WTC11 (cell line): ENCODE measurements around the gene SMARCD3. TPM values are rescaled to one million over a fixed set of nuclear protein-coding genes. Genes with fewer than 3 reads are reported as not detected.

Experiments used
- ATAC-seq: fragments of 200-7000 bp; cut with Tn5 transposase; 2 replicates; pipeline ENCODE4 v1.10.0; 2021; ENCODE audit warnings: mild to moderate bottlenecking, moderate library complexity
- CTCF ChIA-PET: fragments of 300-600 bp; sonication (Branson Sonifier 250); formaldehyde crosslinking; loops from one replicate; lab custom pipeline; 2021; ENCODE audit warnings: antibody characterized with exemption; lab: Charles Lee
- POLR2A ChIA-PET: fragments of 350-600 bp; sonication (Branson Sonifier 250); formaldehyde crosslinking; loops from one replicate; lab custom pipeline; 2021; ENCODE audit warnings: antibody characterized with exemption; lab: Charles Lee
- DNase-seq: peaks from one replicate; pipeline ENCODE4 v3.0.0; 2021; ENCODE audit warnings: low spot score
- H3K27ac Mint-ChIP-seq: 2 replicates; pipeline ENCODE4 v1.8.0; 2021; ENCODE audit warnings: mixed read lengths
- H3K27me3 Mint-ChIP-seq: 2 replicates; pipeline ENCODE4 v1.8.0; 2021; ENCODE audit warnings: low read depth, mild to moderate bottlenecking, moderate library complexity, mixed read lengths
- H3K36me3 Mint-ChIP-seq: 2 replicates; pipeline ENCODE4 v1.8.0; 2021; ENCODE audit warnings: mixed read lengths
- H3K4me1 Mint-ChIP-seq: 2 replicates; pipeline ENCODE4 v1.8.0; 2022; ENCODE audit warnings: mixed read lengths
- H3K4me3 Mint-ChIP-seq: 2 replicates; pipeline ENCODE4 v1.8.0; 2021; ENCODE audit warnings: mild to moderate bottlenecking, moderate library complexity, mixed read lengths
- H3K9me3 Mint-ChIP-seq: 2 replicates; pipeline ENCODE4 v1.8.0; 2021; ENCODE audit warnings: mixed read lengths
- ATF1 ChIP-seq: sonication (generic); formaldehyde crosslinking; IDR thresholded peaks from 2 replicates; pipeline ENCODE4 v1.8.1; 2023; ENCODE audit warnings: mild to moderate bottlenecking, moderate library complexity, missing genetic modification reagents
- CREM ChIP-seq: sonication (generic); formaldehyde crosslinking; IDR thresholded peaks from 2 replicates; pipeline ENCODE4 v1.8.1; 2022; ENCODE audit warnings: mild to moderate bottlenecking, missing genetic modification reagents, moderate library complexity
- GABPB1 ChIP-seq: sonication (generic); formaldehyde crosslinking; IDR thresholded peaks from 2 replicates; pipeline ENCODE4 v1.8.1; 2023; ENCODE audit warnings: mild to moderate bottlenecking, missing genetic modification reagents
- GRHL2 ChIP-seq: fragments of 250-450 bp; sonication (Bioruptor Pico); IDR thresholded peaks from 2 replicates; pipeline ENCODE4 v1.8.0; 2022; ENCODE audit warnings: mild to moderate bottlenecking, moderate library complexity; ENCODE audit not compliant: insufficient replicate concordance, severe bottlenecking
- JAZF1 ChIP-seq: fragments of 250-450 bp; sonication (Bioruptor Pico); IDR thresholded peaks from 2 replicates; pipeline ENCODE4 v1.9.0; 2021; ENCODE audit warnings: moderate library complexity, mild to moderate bottlenecking, inconsistent platforms
- NFATC4 ChIP-seq: fragments of 250-450 bp; sonication (Bioruptor Pico); IDR thresholded peaks from 2 replicates; pipeline ENCODE4 v1.9.0; 2021; ENCODE audit warnings: mild to moderate bottlenecking
- TEAD1 ChIP-seq: sonication (generic); formaldehyde crosslinking; IDR thresholded peaks from 2 replicates; pipeline ENCODE4 v1.8.0; 2022; ENCODE audit warnings: mild to moderate bottlenecking, missing genetic modification reagents
- ZNF423 ChIP-seq: fragments of 250-450 bp; sonication (Bioruptor Pico); IDR thresholded peaks from 2 replicates; pipeline ENCODE4 v2.1.2; 2022; ENCODE audit warnings: mild to moderate bottlenecking, moderate library complexity
- total RNA-seq: library from RNA; stranded (reverse); gene quantifications from 3 replicates; pipeline ENCODE4 v1.2.3, GENCODE V29; 2021
- TF ChIP-seq, protein P1 (sequence below): fragments of 250-450 bp; sonication (Bioruptor Pico); IDR thresholded peaks from 2 replicates; pipeline ENCODE4 v1.9.0; 2021; ENCODE audit warnings: mild to moderate bottlenecking
- TF ChIP-seq, protein P2 (sequence below): fragments of 250-450 bp; sonication (Bioruptor Pico); IDR thresholded peaks from 2 replicates; pipeline ENCODE4 v1.9.0; 2021; ENCODE audit warnings: mild to moderate bottlenecking, borderline replicate concordance
- TF ChIP-seq, protein P3 (sequence below): sonication (generic); formaldehyde crosslinking; IDR thresholded peaks from 2 replicates; pipeline ENCODE4 v1.8.1; 2023; ENCODE audit warnings: mild to moderate bottlenecking, missing genetic modification reagents, moderate library complexity
- TF ChIP-seq, protein P4 (sequence below): sonication (generic); formaldehyde crosslinking; IDR thresholded peaks from 2 replicates; pipeline ENCODE4 v1.8.1; 2022; ENCODE audit warnings: mild to moderate bottlenecking, moderate library complexity, missing genetic modification reagents
- TF ChIP-seq, protein P5 (sequence below): sonication (generic); formaldehyde crosslinking; IDR thresholded peaks from 2 replicates; pipeline ENCODE4 v1.8.1; 2023; ENCODE audit warnings: mild to moderate bottlenecking, moderate library complexity, missing genetic modification reagents
- TF ChIP-seq, protein P6 (sequence below): sonication (generic); formaldehyde crosslinking; IDR thresholded peaks from 2 replicates; pipeline ENCODE4 v1.8.1; 2022; ENCODE audit warnings: low read depth, missing genetic modification reagents, borderline replicate concordance

SMARCD3 gene
- total RNA-seq, 1 experiment from 2014 or later = 5.9 TPM

DNA sequence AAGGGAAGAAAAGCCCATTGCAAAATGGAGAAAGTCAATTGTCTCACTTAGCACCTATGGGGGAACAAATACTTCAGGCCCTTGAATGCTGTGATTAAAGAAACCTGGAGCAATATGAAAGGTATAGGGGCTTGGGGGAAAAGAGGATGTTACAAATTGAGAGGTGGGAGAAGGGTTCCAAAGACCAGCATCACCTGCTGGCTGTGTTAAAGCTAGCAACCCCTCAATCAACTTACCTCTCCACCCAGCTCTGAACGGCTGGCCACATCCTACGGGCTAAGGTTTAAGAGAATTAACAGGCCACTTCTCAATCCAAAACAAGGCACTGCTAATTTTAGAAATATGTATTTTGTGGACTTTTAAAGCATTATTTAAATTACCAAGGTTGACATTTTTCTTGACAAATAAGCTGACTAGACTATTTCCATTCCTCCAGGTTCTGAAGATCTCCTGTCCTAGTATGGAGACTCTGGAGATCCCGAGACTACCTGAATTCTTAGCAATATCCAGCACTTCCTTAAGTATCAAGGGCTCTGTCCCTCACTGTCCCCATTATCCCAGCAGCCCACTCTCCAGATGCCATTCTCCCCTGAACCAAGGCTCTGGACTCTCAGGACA lies 37.2 kb downstream of the SMARCD3 start (continued):
- TF ChIP-seq, protein P1, sequence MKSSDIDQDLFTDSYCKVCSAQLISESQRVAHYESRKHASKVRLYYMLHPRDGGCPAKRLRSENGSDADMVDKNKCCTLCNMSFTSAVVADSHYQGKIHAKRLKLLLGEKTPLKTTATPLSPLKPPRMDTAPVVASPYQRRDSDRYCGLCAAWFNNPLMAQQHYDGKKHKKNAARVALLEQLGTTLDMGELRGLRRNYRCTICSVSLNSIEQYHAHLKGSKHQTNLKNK (CRISPR knock-in tag) = no peak
- TF ChIP-seq, protein P2, sequence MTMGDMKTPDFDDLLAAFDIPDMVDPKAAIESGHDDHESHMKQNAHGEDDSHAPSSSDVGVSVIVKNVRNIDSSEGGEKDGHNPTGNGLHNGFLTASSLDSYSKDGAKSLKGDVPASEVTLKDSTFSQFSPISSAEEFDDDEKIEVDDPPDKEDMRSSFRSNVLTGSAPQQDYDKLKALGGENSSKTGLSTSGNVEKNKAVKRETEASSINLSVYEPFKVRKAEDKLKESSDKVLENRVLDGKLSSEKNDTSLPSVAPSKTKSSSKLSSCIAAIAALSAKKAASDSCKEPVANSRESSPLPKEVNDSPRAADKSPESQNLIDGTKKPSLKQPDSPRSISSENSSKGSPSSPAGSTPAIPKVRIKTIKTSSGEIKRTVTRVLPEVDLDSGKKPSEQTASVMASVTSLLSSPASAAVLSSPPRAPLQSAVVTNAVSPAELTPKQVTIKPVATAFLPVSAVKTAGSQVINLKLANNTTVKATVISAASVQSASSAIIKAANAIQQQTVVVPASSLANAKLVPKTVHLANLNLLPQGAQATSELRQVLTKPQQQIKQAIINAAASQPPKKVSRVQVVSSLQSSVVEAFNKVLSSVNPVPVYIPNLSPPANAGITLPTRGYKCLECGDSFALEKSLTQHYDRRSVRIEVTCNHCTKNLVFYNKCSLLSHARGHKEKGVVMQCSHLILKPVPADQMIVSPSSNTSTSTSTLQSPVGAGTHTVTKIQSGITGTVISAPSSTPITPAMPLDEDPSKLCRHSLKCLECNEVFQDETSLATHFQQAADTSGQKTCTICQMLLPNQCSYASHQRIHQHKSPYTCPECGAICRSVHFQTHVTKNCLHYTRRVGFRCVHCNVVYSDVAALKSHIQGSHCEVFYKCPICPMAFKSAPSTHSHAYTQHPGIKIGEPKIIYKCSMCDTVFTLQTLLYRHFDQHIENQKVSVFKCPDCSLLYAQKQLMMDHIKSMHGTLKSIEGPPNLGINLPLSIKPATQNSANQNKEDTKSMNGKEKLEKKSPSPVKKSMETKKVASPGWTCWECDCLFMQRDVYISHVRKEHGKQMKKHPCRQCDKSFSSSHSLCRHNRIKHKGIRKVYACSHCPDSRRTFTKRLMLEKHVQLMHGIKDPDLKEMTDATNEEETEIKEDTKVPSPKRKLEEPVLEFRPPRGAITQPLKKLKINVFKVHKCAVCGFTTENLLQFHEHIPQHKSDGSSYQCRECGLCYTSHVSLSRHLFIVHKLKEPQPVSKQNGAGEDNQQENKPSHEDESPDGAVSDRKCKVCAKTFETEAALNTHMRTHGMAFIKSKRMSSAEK = no peak
- no peak for TF ChIP-seq TEAD1 (CRISPR knock-in tag)
- no peak for TF ChIP-seq GRHL2 (CRISPR knock-in tag)
- no peak for TF ChIP-seq ATF1
- TF ChIP-seq, all 79 proteins: peak for 0

DNA sequence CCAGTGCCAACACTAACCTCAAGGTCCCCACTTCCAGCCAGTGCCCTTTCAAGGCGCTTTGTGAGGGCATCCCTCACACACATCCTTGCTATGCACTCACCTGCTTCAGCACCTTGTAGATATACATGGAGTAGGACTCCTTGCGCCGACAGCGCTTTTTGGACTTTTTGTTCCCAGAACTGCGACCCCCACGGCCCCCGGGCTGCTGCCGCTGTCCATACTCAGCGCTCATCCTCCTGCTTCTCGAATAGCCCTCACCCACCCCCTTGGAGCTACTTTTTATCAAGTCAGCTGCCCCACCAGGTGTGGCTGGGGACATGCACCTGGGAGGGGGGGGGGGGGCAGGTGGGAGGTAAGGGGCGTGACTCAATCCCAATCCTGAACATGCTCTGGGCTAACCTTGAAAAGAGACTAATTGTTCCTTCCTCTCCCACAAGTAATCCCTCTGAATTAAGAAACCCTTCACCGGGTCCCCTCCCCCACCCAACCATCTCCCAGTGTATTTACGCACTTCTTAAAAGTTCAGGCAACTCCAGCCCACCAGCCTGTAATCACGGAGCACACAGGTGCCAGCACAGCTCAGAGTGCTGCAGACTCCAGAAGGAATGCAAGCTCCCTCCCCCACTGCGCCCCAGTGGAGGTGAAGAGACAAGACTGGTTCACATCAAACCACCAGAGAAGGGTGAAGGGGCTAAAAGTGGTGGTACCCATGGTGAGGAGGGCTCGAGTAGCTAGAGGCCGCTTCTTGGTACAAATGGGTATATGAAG lies 38.2 kb downstream of the SMARCD3 start, which contains the start of gene H2BK1:
Gene H2BK1, minus strand, starts transcription at position 402 of the 768 bp plus-strand sequence. Its CDS starts 170 bp downstream, at position 232.
- peaks cover 12% of the 10 kb centered on the region for H3K4me1 Mint-ChIP-seq
- TF ChIP-seq, protein P1 (CRISPR knock-in tag) = no peak
- TF ChIP-seq, protein P3, sequence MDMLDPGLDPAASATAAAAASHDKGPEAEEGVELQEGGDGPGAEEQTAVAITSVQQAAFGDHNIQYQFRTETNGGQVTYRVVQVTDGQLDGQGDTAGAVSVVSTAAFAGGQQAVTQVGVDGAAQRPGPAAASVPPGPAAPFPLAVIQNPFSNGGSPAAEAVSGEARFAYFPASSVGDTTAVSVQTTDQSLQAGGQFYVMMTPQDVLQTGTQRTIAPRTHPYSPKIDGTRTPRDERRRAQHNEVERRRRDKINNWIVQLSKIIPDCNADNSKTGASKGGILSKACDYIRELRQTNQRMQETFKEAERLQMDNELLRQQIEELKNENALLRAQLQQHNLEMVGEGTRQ (CRISPR knock-in tag) = no peak
- no peaks in the 10 kb centered on the region for H3K9me3 Mint-ChIP-seq
- ChIA-PET CTCF (interaction anchor here (1.0 to 3.1 kb wide), 9 partner anchors 11 to 148 kb away, joined by 3 to 24 read pairs (median 7); partner anchors contain the start of gene ABCF2), POLR2A (interaction anchor here (1.0 kb wide), 1 partner anchor 17 kb away, joined by 4 read pairs; the partner anchor contains the start of gene ABCF2)
- H3K27me3 Mint-ChIP-seq = no peaks in the 10 kb centered on the region; the same call in 1 of the 2 replicates
- H3K4me3 Mint-ChIP-seq = no peak within 1 kb of the TSS
- ATAC-seq (peak; percentile 66), DNase-seq (peak; percentile 53)
- peaks cover 20% of the 10 kb centered on the region for H3K36me3 Mint-ChIP-seq
- H3K27ac Mint-ChIP-seq = peak within 1 kb of the TSS; percentile 69; the same call in 1 of the 2 replicates

DNA sequence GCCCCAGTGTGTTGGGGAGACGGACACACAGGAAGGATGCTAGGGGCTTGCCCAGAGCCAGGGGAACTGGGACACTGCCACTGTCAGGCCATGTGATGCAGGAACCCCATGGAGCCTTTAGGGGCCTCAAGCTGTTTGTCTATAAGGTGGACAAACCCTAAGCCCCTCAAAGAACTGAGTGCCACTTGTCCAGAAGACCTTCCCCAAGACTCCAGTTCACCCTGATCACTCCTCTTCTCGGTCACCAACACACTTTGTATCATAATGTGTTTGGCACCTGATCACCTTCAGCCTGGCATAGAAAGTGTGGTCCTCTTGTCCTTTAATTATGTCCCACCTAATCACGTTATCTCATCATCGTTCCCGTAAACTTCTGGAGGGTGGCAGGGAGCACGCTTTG lies 38.9 kb downstream of the SMARCD3 start:
- DNase-seq = no peak
- H3K4me3 Mint-ChIP-seq = no peak overlapping the region

More for the DNA sequence above, 38.9 kb downstream of the SMARCD3 start:
- Mint-ChIP-seq H3K9me3 (no peaks in the 10 kb centered on the region), H3K4me1 (peaks cover 12% of the 10 kb centered on the region), H3K36me3 (peaks cover 14% of the 10 kb centered on the region), H3K27ac (no peak overlapping the region), H3K27me3 (peaks cover 2% of the 10 kb centered on the region)
- ChIA-PET CTCF (interaction anchor here (1.7 to 3.1 kb wide), 4 partner anchors 17 to 101 kb away, joined by 7 to 24 read pairs (median 20); partner anchors contain the start of gene ABCF2), POLR2A (no interaction called here)
- no peak for ATAC-seq
- TF ChIP-seq GABPB1 (CRISPR knock-in tag) = no peak
- TF ChIP-seq NFATC4 (CRISPR knock-in tag) = no peak
- TF ChIP-seq, protein P3 (CRISPR knock-in tag) = no peak
- TF ChIP-seq ZNF423 = no peak
- TF ChIP-seq, protein P4, sequence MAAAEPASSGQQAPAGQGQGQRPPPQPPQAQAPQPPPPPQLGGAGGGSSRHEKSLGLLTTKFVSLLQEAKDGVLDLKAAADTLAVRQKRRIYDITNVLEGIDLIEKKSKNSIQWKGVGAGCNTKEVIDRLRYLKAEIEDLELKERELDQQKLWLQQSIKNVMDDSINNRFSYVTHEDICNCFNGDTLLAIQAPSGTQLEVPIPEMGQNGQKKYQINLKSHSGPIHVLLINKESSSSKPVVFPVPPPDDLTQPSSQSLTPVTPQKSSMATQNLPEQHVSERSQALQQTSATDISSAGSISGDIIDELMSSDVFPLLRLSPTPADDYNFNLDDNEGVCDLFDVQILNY (CRISPR knock-in tag) = no peak
- TF ChIP-seq, protein P5, sequence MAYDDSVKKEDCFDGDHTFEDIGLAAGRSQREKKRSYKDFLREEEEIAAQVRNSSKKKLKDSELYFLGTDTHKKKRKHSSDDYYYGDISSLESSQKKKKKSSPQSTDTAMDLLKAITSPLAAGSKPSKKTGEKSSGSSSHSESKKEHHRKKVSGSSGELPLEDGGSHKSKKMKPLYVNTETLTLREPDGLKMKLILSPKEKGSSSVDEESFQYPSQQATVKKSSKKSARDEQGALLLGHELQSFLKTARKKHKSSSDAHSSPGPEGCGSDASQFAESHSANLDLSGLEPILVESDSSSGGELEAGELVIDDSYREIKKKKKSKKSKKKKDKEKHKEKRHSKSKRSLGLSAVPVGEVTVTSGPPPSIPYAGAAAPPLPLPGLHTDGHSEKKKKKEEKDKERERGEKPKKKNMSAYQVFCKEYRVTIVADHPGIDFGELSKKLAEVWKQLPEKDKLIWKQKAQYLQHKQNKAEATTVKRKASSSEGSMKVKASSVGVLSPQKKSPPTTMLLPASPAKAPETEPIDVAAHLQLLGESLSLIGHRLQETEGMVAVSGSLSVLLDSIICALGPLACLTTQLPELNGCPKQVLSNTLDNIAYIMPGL = no peak
- TF ChIP-seq CREM (CRISPR knock-in tag) = no peak
- no peak for TF ChIP-seq JAZF1
- TF ChIP-seq, protein P6, sequence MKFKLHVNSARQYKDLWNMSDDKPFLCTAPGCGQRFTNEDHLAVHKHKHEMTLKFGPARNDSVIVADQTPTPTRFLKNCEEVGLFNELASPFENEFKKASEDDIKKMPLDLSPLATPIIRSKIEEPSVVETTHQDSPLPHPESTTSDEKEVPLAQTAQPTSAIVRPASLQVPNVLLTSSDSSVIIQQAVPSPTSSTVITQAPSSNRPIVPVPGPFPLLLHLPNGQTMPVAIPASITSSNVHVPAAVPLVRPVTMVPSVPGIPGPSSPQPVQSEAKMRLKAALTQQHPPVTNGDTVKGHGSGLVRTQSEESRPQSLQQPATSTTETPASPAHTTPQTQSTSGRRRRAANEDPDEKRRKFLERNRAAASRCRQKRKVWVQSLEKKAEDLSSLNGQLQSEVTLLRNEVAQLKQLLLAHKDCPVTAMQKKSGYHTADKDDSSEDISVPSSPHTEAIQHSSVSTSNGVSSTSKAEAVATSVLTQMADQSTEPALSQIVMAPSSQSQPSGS (CRISPR knock-in tag) = no peak
